ENCODE measurements around the gene ROR1.
A peak's percentile ranks its signal among the peaks of the same experiment; 100 is the strongest.

Gene ROR1

GRCh38 chr1:63817700-63818099 lies 43.9 kb downstream of the ROR1 start:
- H3K4me3 ChIP-seq (ENCODE audit: low read depth, low read length): no peak overlapping the region
- H3K9ac ChIP-seq: no peak overlapping the region
- H3K27me3 ChIP-seq (ENCODE audit: control insufficient read depth, insufficient read depth, low read length): no peaks in the 10 kb centered on the region
- H3K36me3 ChIP-seq (ENCODE audit: control insufficient read depth, insufficient read depth, low read length): no peaks in the 10 kb centered on the region
- peaks cover 4% of the 10 kb centered on the region for H3K4me1 ChIP-seq
- peaks cover 12% of the 10 kb centered on the region for H3K79me2 ChIP-seq
- H3K27ac ChIP-seq: no peak overlapping the region
- H2AFZ ChIP-seq: no peak overlapping the region
- H3K9me3 ChIP-seq (ENCODE audit: control insufficient read depth, low read length): no peaks in the 10 kb centered on the region
- TF ChIP-seq, protein P1, sequence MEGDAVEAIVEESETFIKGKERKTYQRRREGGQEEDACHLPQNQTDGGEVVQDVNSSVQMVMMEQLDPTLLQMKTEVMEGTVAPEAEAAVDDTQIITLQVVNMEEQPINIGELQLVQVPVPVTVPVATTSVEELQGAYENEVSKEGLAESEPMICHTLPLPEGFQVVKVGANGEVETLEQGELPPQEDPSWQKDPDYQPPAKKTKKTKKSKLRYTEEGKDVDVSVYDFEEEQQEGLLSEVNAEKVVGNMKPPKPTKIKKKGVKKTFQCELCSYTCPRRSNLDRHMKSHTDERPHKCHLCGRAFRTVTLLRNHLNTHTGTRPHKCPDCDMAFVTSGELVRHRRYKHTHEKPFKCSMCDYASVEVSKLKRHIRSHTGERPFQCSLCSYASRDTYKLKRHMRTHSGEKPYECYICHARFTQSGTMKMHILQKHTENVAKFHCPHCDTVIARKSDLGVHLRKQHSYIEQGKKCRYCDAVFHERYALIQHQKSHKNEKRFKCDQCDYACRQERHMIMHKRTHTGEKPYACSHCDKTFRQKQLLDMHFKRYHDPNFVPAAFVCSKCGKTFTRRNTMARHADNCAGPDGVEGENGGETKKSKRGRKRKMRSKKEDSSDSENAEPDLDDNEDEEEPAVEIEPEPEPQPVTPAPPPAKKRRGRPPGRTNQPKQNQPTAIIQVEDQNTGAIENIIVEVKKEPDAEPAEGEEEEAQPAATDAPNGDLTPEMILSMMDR (IDR thresholded peaks at IDR 0.05): no peak
- peak overlapping the region; percentile 18 for H3K4me2 ChIP-seq (ENCODE audit: low read length)

DNA sequence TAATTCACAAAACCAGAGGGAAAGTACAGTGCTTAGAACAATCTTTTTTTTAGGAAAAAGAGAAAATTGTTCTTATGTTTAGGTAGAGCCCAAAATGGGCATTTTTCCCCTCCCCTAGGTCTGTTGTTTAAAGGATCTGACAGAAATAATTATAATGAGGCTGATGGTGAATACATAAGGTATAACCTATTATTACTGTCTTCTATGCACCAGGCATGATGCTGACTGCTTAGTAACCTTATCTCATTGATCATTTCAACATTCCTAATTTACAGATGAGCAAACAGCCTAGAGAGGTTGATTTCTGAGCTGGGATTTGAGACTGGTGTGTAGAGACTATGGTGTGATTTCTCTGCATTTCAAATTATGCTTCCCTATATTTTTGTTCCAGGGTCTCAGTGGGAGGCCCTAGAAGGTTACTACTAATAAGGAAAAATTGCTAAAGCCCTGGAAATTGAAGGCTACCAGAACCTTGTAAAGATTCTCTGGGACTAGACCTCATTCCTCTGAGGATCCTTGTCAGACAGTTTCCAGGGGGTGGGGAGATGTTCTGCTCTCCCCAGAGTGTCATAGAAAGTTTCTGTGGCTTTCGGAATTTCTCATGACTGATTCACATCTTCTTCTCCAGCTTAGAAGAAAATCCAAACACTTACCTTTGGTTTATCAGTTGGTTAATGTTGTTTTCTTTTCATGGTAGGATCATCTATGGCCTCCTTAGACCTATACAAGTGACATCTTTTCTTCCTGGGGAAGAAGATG lies 44.9 kb downstream of the ROR1 start:
- Histone ChIP-seq H3K79me2 (peaks cover 10% of the 10 kb centered on the region), H3K27me3 (ENCODE audit: control insufficient read depth, insufficient read depth, low read length) (no peaks in the 10 kb centered on the region)

GRCh38 chr1:63819795-63820194 lies 46.0 kb downstream of the ROR1 start:
- no peak overlapping the region for H3K4me2 ChIP-seq (ENCODE audit: low read length)
- H3K9me3 ChIP-seq (ENCODE audit: control insufficient read depth, low read length): no peaks in the 10 kb centered on the region
- no peak overlapping the region for H3K27ac ChIP-seq
- TF ChIP-seq, protein P1 (IDR thresholded peaks at IDR 0.05): no peak
- peaks cover 11% of the 10 kb centered on the region for H3K79me2 ChIP-seq
- H3K9ac ChIP-seq: no peak overlapping the region
- H3K4me1 ChIP-seq: peaks cover 4% of the 10 kb centered on the region
- H3K36me3 ChIP-seq (ENCODE audit: control insufficient read depth, insufficient read depth, low read length): no peaks in the 10 kb centered on the region
- no peak overlapping the region for H3K4me3 ChIP-seq (ENCODE audit: low read depth, low read length)
- H2AFZ ChIP-seq: no peak overlapping the region
- no peaks in the 10 kb centered on the region for H3K27me3 ChIP-seq (ENCODE audit: control insufficient read depth, insufficient read depth, low read length)

More for the DNA sequence above, 44.9 kb downstream of the ROR1 start:
- Histone ChIP-seq H3K4me3 (ENCODE audit: low read depth, low read length) (no peak overlapping the region), H3K4me2 (ENCODE audit: low read length) (no peak overlapping the region), H3K9me3 (ENCODE audit: control insufficient read depth, low read length) (no peaks in the 10 kb centered on the region), H3K36me3 (ENCODE audit: control insufficient read depth, insufficient read depth, low read length) (no peaks in the 10 kb centered on the region), H3K27ac (no peak overlapping the region), H2AFZ (no peak overlapping the region), H3K9ac (no peak overlapping the region), H3K4me1 (peaks cover 4% of the 10 kb centered on the region)
- TF ChIP-seq, protein P1 (IDR thresholded peaks at IDR 0.05): no peak

DNA sequence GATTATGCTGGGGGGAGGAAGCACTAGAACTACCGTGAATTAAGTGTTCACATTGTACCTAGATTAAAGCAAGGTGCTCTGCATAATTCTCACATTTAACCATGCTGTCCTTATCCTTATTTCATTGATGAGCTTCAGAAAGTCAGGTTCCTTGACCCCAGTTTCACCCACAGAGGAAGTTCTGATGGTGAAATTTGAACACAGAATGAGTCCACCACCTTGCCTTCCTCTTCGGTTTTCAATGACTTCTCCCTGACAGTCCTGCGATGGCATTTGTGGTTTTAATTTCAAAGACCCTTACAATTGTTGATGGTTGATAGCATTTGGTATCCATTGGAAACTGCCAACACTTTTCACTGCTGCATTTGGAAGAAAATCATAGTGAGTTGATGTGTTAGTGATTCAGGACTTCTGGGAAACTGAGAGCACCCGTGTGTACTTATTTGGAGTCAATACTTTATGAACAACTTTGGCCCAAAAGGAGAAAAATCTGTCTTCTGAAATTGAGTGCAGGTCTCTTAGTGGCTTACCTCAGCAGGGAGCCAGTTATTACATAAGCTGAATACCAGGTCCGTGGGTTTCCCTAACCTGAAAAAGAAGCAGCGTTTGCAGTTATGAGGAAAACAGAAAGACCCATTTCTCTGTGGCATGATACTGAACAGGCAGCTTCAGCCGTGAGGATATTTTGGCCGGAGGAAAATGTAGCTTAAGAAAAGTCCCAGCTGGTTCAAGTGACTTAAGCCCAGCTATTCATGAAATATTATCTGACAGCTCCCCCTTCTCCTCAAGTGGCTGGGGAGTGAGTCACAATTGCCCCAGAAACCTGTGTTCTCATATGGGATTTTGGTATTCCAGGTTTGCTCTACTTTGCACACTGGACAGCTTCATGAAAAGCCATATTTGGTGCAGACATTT lies 47.5 kb downstream of the ROR1 start:
- peaks cover 4% of the 10 kb centered on the region for H3K79me2 ChIP-seq
- H3K27ac ChIP-seq: no peak overlapping the region
- TF ChIP-seq, protein P1 (IDR thresholded peaks at IDR 0.05): no peak
- H3K36me3 ChIP-seq (ENCODE audit: control insufficient read depth, insufficient read depth, low read length): no peaks in the 10 kb centered on the region
- no peak overlapping the region for H3K4me2 ChIP-seq (ENCODE audit: low read length)
- no peaks in the 10 kb centered on the region for H3K9me3 ChIP-seq (ENCODE audit: control insufficient read depth, low read length)
- no peaks in the 10 kb centered on the region for H3K27me3 ChIP-seq (ENCODE audit: control insufficient read depth, insufficient read depth, low read length)
- H3K9ac ChIP-seq: no peak overlapping the region
- H3K4me1 ChIP-seq: peaks cover 4% of the 10 kb centered on the region
- no peak overlapping the region for H3K4me3 ChIP-seq (ENCODE audit: low read depth, low read length)
- H2AFZ ChIP-seq: no peak overlapping the region

Data from parathyroid adenoma (tissue), 2 donors.